Spinal cord (tissue), 10 donors: Measurements from ENCODE around the gene ADCK2. TPM values are rescaled to one million over a fixed set of nuclear protein-coding genes. Genes with fewer than 3 reads are reported as not detected.
"Not testable (repeated sequence)": the region's sequence is repeated elsewhere in the genome, so short reads cannot be mapped to it uniquely, and the experiment has no call there.

ENCODE experiments used
- DNase-seq, 6 donors: peaks; one replicate each; pipeline versions ENCODE4 v3.0.0 to v3.0.0-alpha.2; 2013 to 2015; ENCODE audit warnings: low spot score in 6 of 6, low read depth in 4 of 6
- H3K27ac ChIP-seq: one replicate; pipeline ENCODE4 v1.5.1; 2013; ENCODE audit warnings: low read depth, low read length, control low read depth
- H3K27me3 ChIP-seq: one replicate; pipeline ENCODE4 v1.6.1; 2013; ENCODE audit warnings: low read length; ENCODE audit not compliant: control insufficient read depth, insufficient read depth
- H3K36me3 ChIP-seq: one replicate; pipeline ENCODE4 v1.6.1; 2013; ENCODE audit warnings: low read length; ENCODE audit not compliant: control insufficient read depth, insufficient read depth
- H3K4me1 ChIP-seq: one replicate; pipeline ENCODE4 v1.6.1; 2013; ENCODE audit warnings: low read length; ENCODE audit not compliant: control insufficient read depth, insufficient read depth
- H3K4me3 ChIP-seq: one replicate; pipeline ENCODE4 v1.5.1; 2013; ENCODE audit warnings: low read depth, low read length, control low read depth
- H3K9me3 ChIP-seq: one replicate; pipeline ENCODE4 v1.6.1; 2013; ENCODE audit warnings: low read length; ENCODE audit not compliant: control insufficient read depth, insufficient read depth
- WGBS: methylation state at CpG from one replicate; pipeline ENCODE4 v1.1.5; 2013; ENCODE audit warnings: missing lambda C conversion rate; ENCODE audit not compliant: insufficient coverage; 5-methylcytosine and 5-hydroxymethylcytosine counted together
- polyA plus RNA-seq, 2 donors: library from polyadenylated mRNA; unstranded; fragments of 120-200 nt; gene quantifications; one replicate each; pipeline ENCODE4 v1.2.1, GENCODE V29; 2013; ENCODE audit not compliant: insufficient read length in 2 of 2
- total RNA-seq, 2 donors: library from RNA; depleted of rRNA in 1 of 2; stranded (reverse); fragments of 120-200 nt in 1 of 2; fragments of >200 nt in 1 of 2; gene quantifications; one replicate each; pipeline versions ENCODE4 v1.2.3 to v1.2.4, GENCODE V29; 2013 to 2014
- donor health status: healthy.

The ADCK2 gene
- total and polyA plus RNA-seq, 4 donors, result 23.5 to 40.6 (median 33.8) TPM

DNA sequence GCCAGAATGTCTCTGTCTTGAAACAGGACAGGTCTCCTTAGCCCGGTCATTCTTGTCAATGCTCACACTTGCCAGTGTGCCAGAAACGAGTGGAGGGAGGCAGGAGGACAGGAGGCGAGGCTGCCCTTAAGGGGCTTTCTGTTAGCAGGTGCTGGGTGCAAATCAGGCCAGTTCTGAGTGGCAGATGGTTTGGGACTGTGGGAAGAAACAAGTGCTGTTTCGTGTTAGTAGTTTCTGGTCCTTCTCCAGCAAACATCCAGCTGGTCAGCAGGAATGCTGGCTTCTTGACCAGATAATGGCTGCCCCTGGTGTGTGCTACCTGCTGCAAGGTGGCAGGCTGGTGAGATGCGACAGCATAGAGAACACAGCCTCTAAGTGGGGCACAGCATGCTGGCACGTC, 15.6 kb downstream of the ADCK2 start:
- Histone ChIP-seq H3K27ac (no peak overlapping the region), H3K9me3 (no peaks in the 10 kb centered on the region), H3K36me3 (peaks cover 69% of the 10 kb centered on the region), H3K4me1 (peaks cover 12% of the 10 kb centered on the region), H3K27me3 (no peaks in the 10 kb centered on the region), H3K4me3 (no peak overlapping the region)
- no peak for DNase-seq
- 91% methylated on average over 6 of the region's 6 CpGs for WGBS

DNA sequence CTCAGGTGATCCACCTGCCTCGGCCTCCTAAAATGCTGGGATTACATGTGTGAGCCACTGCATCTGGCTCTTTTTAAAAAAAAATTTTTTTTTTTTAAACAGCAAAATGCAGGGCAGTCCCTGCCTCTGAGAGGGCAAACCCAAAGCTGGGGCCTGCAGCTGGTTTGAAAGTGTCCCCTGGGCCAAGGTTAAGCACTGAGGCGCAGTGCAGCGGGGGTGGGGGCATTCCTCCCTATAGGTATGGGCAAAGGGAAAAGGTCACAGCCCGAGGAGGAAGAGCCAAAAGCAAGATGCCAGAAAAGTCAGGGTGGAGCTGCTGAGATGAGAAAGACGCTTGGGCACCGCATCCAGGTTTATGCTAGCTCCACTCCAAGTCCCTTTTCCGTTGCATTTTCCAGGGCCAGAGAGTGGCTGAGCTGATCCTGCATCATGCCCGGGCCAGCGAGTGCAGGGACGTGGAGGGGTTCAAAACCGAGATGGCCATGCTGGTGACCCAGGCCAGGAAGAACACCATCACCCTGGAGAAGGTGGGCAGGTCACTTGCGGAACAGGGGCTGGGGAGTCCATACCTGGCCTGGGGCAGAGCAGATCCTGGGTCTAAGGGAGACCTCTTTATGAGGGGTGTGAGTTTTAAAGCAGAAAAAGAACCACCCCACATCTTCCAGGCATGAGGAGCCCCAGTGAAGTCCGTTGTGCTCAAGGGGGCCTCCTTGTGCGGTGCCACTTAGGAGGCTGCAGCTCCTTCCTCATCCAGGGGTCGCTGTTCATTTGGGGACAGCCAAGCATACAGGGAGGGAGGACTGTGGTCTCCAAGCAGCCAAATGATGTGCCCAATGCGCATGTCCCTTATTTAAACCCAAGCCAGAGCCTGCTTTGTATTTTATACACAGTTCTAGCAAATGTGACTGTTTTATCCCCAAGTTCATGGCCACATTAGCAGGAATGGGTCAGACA, 16.7 kb downstream of the ADCK2 start:
- Histone ChIP-seq H3K27me3 (no peaks in the 10 kb centered on the region), H3K4me3 (no peak overlapping the region), H3K36me3 (peaks cover 62% of the 10 kb centered on the region), H3K27ac (no peak overlapping the region), H3K4me1 (peaks cover 2% of the 10 kb centered on the region), H3K9me3 (no peaks in the 10 kb centered on the region)
- DNase-seq, result no peak
- 93% methylated on average over 14 of the region's 16 CpGs for WGBS

GRCh38 chr7:140691376-140692045, 18.8 kb downstream of the ADCK2 start:
- 85% methylated on average over 9 of the region's 12 CpGs for WGBS
- Histone ChIP-seq H3K4me3 (no peak overlapping the region), H3K27me3 (no peaks in the 10 kb centered on the region), H3K36me3 (peaks cover 56% of the 10 kb centered on the region), H3K4me1 (peaks cover 12% of the 10 kb centered on the region), H3K9me3 (no peaks in the 10 kb centered on the region), H3K27ac (no peak overlapping the region)
- no peak for DNase-seq

DNA sequence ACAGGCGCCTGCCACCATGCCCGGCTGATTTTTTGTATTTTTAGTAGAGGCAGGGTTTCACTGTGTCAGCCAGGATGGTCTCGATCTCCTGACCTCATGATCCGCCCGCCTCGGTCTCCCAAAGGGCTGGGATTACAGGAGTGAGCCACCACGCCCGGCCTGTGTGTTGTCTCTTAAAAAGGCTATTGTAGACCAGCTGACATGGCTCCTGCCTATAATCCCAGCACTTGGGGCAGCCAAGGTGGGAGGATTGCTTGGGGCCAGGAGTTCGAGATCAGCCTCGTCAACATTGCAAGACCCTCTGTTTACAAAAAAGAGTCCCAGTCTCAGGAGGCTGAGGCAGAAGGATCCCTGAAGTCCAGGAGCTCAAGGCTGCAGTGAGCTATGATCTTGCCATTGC, 21.1 kb downstream of the ADCK2 start:
- WGBS, result 98% methylated on average over 10 of the region's 10 CpGs
- not testable (repeated sequence) for H3K9me3 ChIP-seq, H3K27me3 ChIP-seq, H3K4me3 ChIP-seq, H3K27ac ChIP-seq, DNase-seq
- Histone ChIP-seq H3K4me1 (peaks cover 26% of the 10 kb centered on the region), H3K36me3 (peaks cover 37% of the 10 kb centered on the region)

DNA sequence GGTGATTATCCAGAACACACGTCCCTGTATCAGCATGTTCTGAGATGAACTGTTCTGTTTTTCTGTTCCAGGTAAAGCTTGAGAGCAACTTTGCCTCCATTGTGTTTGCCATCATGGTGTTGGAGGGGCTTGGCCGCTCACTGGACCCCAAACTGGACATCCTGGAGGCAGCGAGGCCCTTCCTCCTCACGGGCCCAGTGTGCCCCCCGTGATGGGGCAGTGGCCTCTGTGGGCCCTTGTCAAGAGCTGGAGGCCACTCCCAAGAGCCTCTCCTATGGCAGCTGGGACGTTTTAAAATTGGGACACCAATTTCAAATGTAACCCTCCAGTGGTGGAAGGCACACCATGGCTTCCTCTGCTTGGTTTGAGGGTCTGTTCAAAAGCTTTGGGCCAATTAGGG, 21.8 kb downstream of the ADCK2 start:
- H3K36me3 ChIP-seq, result peaks cover 29% of the 10 kb centered on the region
- no peaks in the 10 kb centered on the region for H3K9me3 ChIP-seq
- no peak overlapping the region for H3K27ac ChIP-seq
- H3K27me3 ChIP-seq, result no peaks in the 10 kb centered on the region
- WGBS, result 94% methylated on average over 6 of the region's 6 CpGs
- H3K4me1 ChIP-seq, result peaks cover 26% of the 10 kb centered on the region
- H3K4me3 ChIP-seq, result no peak overlapping the region
- no peak for DNase-seq

DNA sequence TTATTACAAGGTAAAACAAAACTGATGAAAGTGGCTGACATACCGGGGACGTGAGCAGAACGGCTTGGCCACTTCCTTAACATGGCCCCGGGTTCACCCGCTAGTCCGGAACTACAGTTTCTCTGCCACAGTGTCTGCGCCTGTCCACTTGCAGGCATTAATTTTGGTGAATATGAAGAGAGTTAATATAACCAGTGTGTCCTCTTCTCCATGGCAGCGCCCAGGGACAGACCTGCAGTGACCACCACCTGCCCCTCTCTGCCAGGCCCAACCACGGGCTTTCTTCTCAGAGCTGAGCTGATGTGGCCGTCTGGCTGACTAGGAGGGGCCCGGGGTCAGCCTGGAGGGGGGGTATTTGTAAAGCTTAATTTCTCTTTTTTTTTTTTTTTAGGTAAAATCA, 22.6 kb downstream of the ADCK2 start:
- no peak for DNase-seq
- Histone ChIP-seq H3K4me1 (peaks cover 26% of the 10 kb centered on the region), H3K27ac (peak overlapping the region; percentile 99), H3K4me3 (no peak overlapping the region), H3K9me3 (no peaks in the 10 kb centered on the region), H3K27me3 (no peaks in the 10 kb centered on the region), H3K36me3 (peaks cover 23% of the 10 kb centered on the region)
- WGBS, result 95% methylated on average over 4 of the region's 11 CpGs

DNA sequence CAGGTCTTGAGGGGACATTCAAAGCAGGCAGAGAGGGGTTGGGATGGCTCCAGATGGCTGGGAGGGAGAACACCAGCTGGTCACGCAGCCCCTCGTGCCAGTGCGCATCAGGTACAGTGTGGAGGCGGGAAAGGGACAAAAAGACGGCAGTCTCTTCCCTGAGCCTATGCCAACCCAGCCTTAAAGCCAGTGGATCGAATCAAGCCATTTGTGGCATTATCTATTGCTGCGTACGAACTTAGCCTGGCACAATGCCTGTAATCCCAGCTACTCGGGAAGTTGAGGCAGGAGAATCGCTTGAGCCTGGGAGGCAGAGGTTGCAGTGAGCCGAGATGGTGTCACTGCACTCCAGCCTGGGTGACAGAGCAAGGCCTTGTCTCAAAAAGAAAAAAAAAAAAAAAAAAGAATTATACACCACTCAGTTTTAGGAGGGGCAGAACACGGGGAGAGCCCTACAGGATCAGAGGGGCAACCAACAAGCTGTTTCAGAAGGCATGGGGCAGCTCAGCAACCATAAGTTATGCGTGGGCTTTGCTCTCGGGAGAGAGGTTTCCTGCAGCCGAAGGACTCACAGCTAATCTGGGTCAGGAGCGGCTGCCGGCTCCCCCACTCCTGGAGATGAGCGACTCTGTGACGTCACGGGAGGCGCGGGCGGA, 23.4 kb downstream of the ADCK2 start:
- peak overlapping the region; percentile 99 for H3K27ac ChIP-seq
- 10% methylated on average over 20 of the region's 23 CpGs for WGBS
- DNase-seq, result peak; percentile 87 to 98 (median 89)

GRCh38 chr7:140696680-140697446, 24.1 kb downstream of the ADCK2 start, which contains the start of gene NDUFB2:
NDUFB2 (plus strand) TSS chr7:140696708; CDS start chr7:140696745, 37 bp downstream.
- peaks cover 11% of the 10 kb centered on the region for H3K36me3 ChIP-seq
- WGBS, result under 1% methylated on average over 82 of the region's 82 CpGs
- H3K9me3 ChIP-seq, result no peaks in the 10 kb centered on the region
- peak in 4 of 6 donors; percentile 79 to 96 (median 94) for DNase-seq
- peak within 1 kb of the TSS; percentile 87 for H3K4me3 ChIP-seq
- no peaks in the 10 kb centered on the region for H3K27me3 ChIP-seq
- peaks cover 26% of the 10 kb centered on the region for H3K4me1 ChIP-seq
- peak within 1 kb of the TSS; percentile 99 for H3K27ac ChIP-seq

More for the DNA sequence above, 23.4 kb downstream of the ADCK2 start:
- H3K36me3 ChIP-seq, result peaks cover 18% of the 10 kb centered on the region
- H3K4me1 ChIP-seq, result peaks cover 26% of the 10 kb centered on the region
- peak overlapping the region; percentile 87 for H3K4me3 ChIP-seq
- H3K27me3 ChIP-seq, result no peaks in the 10 kb centered on the region
- H3K9me3 ChIP-seq, result no peaks in the 10 kb centered on the region
